Measurements from ENCODE around the gene KRT79.

Gene KRT79

GRCh38 chr12:52817699-52818238 is 16.3 kb downstream of the KRT79 start:
- no peak for DNase-seq

GRCh38 chr12:52817003-52817698 is 17.0 kb downstream of the KRT79 start:
- no peak for DNase-seq

- no peak for DNase-seq
Measured at GRCh38 chr12:52815676-52816588, 18.2 kb downstream of the KRT79 start.

GRCh38 chr12:52815161-52815560 is 18.9 kb downstream of the KRT79 start:
- no peak for DNase-seq

GRCh38 chr12:52814710-52815155 is 19.4 kb downstream of the KRT79 start:
- no peak for DNase-seq

GRCh38 chr12:52813885-52814709 is 20.0 kb downstream of the KRT79 start, which contains the start of gene KRT4:
TSS of gene KRT4 (minus strand) at chr12:52814116. CDS start at chr12:52814058, 58 bp downstream.
- peak; percentile 65 for DNase-seq

GRCh38 chr12:52813203-52813819 is 20.8 kb downstream of the KRT79 start:
- no peak for DNase-seq

GRCh38 chr12:52812749-52813148 is 21.4 kb downstream of the KRT79 start:
- DNase-seq: no peak

GRCh38 chr12:52812073-52812400 is 22.1 kb downstream of the KRT79 start:
- no peak for DNase-seq

- DNase-seq: no peak
Measured at GRCh38 chr12:52811191-52812072, 22.7 kb downstream of the KRT79 start.

- no peak for DNase-seq
Measured at GRCh38 chr12:52810554-52810953, 23.6 kb downstream of the KRT79 start.

GRCh38 chr12:52809166-52809565 is 24.9 kb downstream of the KRT79 start:
- DNase-seq: no peak

- no peak for DNase-seq
Measured at GRCh38 chr12:52808573-52809160, 25.4 kb downstream of the KRT79 start.

GRCh38 chr12:52807544-52808470 is 26.3 kb downstream of the KRT79 start:
- no peak for DNase-seq

GRCh38 chr12:52806821-52807543 is 27.1 kb downstream of the KRT79 start:
- DNase-seq: no peak

- no peak for DNase-seq
Measured at GRCh38 chr12:52806169-52806811, 27.8 kb downstream of the KRT79 start.

GRCh38 chr12:52805739-52806138 is 28.4 kb downstream of the KRT79 start:
- no peak for DNase-seq

- DNase-seq: no peak
Measured at GRCh38 chr12:52805000-52805399, 29.1 kb downstream of the KRT79 start.

GRCh38 chr12:52802442-52802841 is 31.7 kb downstream of the KRT79 start:
- no peak for DNase-seq
